ENCODE results near the gene ELF5.

The ELF5 gene

GRCh38 chr11:34505874-34506273 is 7.7 kb downstream of the ELF5 start:
- CTCF ChIA-PET: interaction anchor here (0.7 kb wide), 1 partner anchor 409 kb away, joined by 3 read pairs; no protein-coding TSS in a partner anchor
- Histone ChIP-seq H3K9me3 (ENCODE audit: control insufficient read depth, insufficient read depth, low read depth, low read length) (no peaks in the 10 kb centered on the region), H3K36me3 (ENCODE audit: control insufficient read depth in 2 of 2, insufficient read depth in 1 of 2, low read length in 2 of 2) (no peaks in the 10 kb centered on the region), H3K4me1 (ENCODE audit: control insufficient read depth, insufficient read depth, low read length) (no peaks in the 10 kb centered on the region), H3K4me3 (ENCODE audit: low read depth, low read length) (no peak overlapping the region), H3K27ac (ENCODE audit: extremely low read depth, low read depth, low read length) (no peak overlapping the region)
- POLR2A ChIA-PET: no interaction called here
- TF ChIP-seq ZNF518A (tag by site-specific recombination; conservative IDR thresholded peaks at IDR 0.05; ENCODE audit: low read depth) (no peak), EGR2 (tag by site-specific recombination; IDR thresholded peaks at IDR 0.05; ENCODE audit: low read depth) (no peak), ZNF791 (tag by site-specific recombination; IDR thresholded peaks at IDR 0.05) (no peak), ZSCAN4 (tag by site-specific recombination; IDR thresholded peaks at IDR 0.05) (no peak)

GRCh38 chr11:34502949-34503348 is 10.6 kb downstream of the ELF5 start:
- H3K9me3 ChIP-seq (ENCODE audit: control insufficient read depth, insufficient read depth, low read depth, low read length): no peaks in the 10 kb centered on the region
- H3K4me1 ChIP-seq (ENCODE audit: control insufficient read depth, insufficient read depth, low read length): no peaks in the 10 kb centered on the region
- no peak overlapping the region for H3K27ac ChIP-seq (ENCODE audit: extremely low read depth, low read depth, low read length)
- ChIA-PET CTCF (interaction anchor here (1.2 to 4.0 kb wide), 4 partner anchors 8 to 132 kb away, joined by 3 to 14 read pairs (median 5); no protein-coding TSS in a partner anchor), POLR2A (no interaction called here)
- no peaks in the 10 kb centered on the region for H3K36me3 ChIP-seq (ENCODE audit: control insufficient read depth in 2 of 2, insufficient read depth in 1 of 2, low read length in 2 of 2)
- H3K4me3 ChIP-seq (ENCODE audit: low read depth, low read length): no peak overlapping the region
- TF ChIP-seq HOXA7 (CRISPR knock-in tag; IDR thresholded peaks at IDR 0.05; ENCODE audit: borderline replicate concordance) (no peak), KLF9 (tag by site-specific recombination; IDR thresholded peaks at IDR 0.05; ENCODE audit: low read depth) (no peak), ZSCAN23 (tag by site-specific recombination; IDR thresholded peaks at IDR 0.05) (no peak), ZNF571 (tag by site-specific recombination; IDR thresholded peaks at IDR 0.05) (no peak), YY2 (tag by site-specific recombination; IDR thresholded peaks at IDR 0.05) (no peak), ZNF560 (tag by site-specific recombination; IDR thresholded peaks at IDR 0.05; ENCODE audit: borderline replicate concordance) (no peak), HOXD13 (CRISPR knock-in tag; IDR thresholded peaks at IDR 0.05; ENCODE audit: borderline replicate concordance) (no peak)
- TF ChIP-seq, protein P1, sequence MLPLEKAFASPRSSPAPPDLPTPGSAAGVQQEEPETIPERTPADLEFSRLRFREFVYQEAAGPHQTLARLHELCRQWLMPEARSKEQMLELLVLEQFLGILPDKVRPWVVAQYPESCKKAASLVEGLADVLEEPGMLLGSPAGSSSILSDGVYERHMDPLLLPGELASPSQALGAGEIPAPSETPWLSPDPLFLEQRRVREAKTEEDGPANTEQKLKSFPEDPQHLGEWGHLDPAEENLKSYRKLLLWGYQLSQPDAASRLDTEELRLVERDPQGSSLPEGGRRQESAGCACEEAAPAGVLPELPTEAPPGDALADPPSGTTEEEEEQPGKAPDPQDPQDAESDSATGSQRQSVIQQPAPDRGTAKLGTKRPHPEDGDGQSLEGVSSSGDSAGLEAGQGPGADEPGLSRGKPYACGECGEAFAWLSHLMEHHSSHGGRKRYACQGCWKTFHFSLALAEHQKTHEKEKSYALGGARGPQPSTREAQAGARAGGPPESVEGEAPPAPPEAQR (tag by site-specific recombination; IDR thresholded peaks at IDR 0.05): no peak
- TF ChIP-seq, protein P2, sequence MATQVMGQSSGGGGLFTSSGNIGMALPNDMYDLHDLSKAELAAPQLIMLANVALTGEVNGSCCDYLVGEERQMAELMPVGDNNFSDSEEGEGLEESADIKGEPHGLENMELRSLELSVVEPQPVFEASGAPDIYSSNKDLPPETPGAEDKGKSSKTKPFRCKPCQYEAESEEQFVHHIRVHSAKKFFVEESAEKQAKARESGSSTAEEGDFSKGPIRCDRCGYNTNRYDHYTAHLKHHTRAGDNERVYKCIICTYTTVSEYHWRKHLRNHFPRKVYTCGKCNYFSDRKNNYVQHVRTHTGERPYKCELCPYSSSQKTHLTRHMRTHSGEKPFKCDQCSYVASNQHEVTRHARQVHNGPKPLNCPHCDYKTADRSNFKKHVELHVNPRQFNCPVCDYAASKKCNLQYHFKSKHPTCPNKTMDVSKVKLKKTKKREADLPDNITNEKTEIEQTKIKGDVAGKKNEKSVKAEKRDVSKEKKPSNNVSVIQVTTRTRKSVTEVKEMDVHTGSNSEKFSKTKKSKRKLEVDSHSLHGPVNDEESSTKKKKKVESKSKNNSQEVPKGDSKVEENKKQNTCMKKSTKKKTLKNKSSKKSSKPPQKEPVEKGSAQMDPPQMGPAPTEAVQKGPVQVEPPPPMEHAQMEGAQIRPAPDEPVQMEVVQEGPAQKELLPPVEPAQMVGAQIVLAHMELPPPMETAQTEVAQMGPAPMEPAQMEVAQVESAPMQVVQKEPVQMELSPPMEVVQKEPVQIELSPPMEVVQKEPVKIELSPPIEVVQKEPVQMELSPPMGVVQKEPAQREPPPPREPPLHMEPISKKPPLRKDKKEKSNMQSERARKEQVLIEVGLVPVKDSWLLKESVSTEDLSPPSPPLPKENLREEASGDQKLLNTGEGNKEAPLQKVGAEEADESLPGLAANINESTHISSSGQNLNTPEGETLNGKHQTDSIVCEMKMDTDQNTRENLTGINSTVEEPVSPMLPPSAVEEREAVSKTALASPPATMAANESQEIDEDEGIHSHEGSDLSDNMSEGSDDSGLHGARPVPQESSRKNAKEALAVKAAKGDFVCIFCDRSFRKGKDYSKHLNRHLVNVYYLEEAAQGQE (tag by site-specific recombination; IDR thresholded peaks at IDR 0.05): no peak
- TF ChIP-seq, protein P3, sequence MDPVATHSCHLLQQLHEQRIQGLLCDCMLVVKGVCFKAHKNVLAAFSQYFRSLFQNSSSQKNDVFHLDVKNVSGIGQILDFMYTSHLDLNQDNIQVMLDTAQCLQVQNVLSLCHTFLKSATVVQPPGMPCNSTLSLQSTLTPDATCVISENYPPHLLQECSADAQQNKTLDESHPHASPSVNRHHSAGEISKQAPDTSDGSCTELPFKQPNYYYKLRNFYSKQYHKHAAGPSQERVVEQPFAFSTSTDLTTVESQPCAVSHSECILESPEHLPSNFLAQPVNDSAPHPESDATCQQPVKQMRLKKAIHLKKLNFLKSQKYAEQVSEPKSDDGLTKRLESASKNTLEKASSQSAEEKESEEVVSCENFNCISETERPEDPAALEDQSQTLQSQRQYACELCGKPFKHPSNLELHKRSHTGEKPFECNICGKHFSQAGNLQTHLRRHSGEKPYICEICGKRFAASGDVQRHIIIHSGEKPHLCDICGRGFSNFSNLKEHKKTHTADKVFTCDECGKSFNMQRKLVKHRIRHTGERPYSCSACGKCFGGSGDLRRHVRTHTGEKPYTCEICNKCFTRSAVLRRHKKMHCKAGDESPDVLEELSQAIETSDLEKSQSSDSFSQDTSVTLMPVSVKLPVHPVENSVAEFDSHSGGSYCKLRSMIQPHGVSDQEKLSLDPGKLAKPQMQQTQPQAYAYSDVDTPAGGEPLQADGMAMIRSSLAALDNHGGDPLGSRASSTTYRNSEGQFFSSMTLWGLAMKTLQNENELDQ (tag by site-specific recombination; IDR thresholded peaks at IDR 0.05; ENCODE audit: low read depth): no peak
